NCI-H146 treated with DMSO at 0.1 percent for 48 hours (cell line): Measurements from ENCODE around the gene NUP210.

Source experiments
- DNase-seq: peaks from one replicate; lab custom pipeline; 2025; ENCODE audit not compliant: unreplicated experiment; lab: John Stamatoyannopoulos, UW

NUP210 gene

DNA sequence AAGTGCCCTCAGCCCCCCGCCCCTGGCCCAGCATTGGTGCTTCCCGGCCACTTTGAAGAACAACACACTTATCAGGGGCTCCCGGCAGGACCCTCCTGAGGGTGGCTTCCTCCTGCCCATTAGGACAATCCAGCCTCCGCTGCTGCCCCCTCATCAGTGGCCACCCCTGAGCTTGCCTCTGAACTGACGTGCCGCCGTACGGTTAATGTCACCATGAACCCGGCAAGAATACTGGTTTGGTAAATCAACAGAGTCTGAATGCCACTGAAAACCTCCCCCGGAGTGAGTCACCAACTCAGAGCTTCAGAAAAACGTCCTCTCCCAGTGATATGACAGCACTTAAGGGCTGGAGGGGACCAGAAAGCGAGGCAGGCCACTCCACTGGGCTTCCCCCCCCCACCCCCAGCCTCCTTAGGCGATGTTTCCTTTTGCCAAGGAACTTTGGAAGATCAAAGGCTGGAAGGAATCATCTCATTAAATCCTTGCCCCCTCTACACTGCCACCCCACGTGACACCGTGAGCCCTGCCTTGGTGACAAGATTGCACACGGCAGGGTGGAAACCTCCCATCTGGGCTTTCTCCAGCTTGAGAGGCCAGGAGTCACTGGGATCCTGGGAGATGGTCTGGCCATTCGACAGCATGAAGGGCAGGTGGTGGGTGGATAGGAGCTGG, 142.1 kb downstream of the NUP210 start:
- DNase-seq, result no peak

DNA sequence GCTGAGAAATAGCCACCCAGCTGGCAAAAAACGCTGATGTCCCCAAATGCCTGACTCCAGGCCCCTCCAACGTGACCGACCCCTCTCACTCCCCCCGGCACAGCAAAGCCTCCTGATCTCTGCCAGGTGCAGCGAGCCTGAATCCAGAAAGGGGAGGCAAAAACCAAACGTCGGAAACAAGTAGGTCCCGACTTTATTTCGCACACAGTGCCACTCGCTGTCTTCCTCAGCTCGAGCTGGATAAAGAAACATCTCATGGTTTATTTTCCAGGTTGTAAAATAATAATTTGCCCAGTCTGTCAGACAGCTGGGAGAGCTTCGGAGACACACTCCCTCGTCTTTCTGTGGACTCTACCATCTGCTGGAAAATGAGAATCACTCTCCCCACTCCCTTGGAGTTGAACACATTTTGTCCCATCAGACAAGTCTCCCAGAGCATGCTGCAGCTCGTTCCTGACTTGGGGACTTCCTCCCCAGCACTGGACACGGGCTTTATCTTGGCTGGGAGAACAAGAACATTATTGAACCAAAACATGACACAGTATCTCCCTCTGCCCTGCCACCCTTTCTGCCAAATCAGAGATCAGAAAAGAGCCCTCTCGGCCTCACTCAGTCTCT, 142.8 kb downstream of the NUP210 start:
- no peak for DNase-seq

DNA sequence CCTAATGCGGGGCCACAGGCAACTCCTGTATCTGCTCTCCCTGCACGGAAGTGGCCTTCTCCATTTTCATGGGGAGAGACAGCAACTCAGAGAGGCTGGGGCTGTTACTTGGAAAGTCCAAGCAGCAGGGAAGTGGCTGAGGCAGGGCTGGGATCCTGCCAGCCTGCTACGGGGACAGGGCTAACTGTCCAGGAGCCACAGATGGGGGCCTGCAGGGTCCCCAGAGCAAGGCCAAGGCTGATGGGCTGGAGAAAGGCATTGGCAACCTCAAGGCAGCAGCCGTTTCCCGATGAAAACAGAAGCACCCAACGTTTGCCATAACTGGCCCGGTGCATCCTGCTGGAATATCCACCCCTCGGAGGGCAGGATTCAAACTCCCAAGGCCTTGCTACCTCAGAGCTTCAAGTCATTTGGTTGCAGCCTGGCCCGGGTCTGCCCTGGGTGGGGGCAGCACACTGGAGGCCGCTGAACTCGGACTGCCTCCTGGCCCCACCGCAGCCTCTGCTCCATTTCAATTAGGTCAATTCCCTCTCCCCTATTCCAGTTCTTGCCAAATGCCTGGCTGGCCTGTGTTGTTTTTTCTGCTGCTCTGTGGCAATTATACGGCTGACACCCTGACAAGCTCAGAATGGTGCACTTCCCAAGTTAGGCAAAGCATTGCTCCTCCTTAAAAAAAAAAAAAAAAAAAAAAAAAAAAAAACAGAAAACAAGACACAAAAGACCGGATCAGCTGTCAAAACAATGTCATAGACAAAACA, 143.5 kb downstream of the NUP210 start:
- no peak for DNase-seq

GRCh38 chr3:13275376-13276005, 144.6 kb downstream of the NUP210 start:
- DNase-seq, result no peak

DNA sequence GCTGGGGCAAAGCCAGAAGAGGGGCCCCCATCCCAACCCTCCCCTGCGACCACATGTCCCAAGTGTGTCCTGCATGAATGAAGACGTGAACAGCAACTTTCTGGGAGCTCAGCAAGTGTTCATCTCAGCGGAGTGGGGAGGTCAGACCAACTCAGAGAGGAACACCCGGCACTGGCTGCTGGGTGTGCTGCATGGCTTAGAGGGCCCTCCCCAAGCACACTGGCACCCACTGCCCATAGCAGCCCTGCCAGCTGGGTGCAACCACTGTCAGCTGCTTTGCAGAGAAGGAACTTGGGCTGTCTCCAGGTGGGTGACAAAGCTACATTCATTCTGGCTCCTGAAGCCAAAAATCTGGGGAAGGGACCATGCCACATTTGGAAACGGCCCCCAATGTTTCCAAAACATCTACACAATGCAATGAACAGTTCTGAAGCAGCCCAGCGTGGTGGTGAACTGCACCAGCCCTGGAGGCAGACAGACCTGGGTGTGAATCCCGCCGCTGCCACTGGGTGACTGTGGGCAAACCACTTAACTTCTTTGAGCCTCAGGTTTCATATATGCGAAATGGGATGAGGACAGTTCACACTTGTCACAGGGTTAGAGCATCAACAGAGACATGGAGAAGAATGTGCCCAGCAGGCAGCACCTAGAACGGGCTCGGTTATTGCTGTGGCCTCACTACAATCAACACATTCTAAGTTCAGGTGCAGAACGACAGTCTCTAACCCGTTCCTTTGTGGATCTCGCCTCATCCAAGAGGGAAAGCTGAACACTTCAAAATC, 145.4 kb downstream of the NUP210 start:
- DNase-seq, result no peak

GRCh38 chr3:13274125-13274524, 146.0 kb downstream of the NUP210 start:
- DNase-seq, result no peak

GRCh38 chr3:13273604-13274105, 146.5 kb downstream of the NUP210 start:
- DNase-seq, result no peak

GRCh38 chr3:13272831-13273603, 147.1 kb downstream of the NUP210 start:
- DNase-seq, result no peak

GRCh38 chr3:13269711-13270378, 150.3 kb downstream of the NUP210 start:
- DNase-seq, result no peak

DNA sequence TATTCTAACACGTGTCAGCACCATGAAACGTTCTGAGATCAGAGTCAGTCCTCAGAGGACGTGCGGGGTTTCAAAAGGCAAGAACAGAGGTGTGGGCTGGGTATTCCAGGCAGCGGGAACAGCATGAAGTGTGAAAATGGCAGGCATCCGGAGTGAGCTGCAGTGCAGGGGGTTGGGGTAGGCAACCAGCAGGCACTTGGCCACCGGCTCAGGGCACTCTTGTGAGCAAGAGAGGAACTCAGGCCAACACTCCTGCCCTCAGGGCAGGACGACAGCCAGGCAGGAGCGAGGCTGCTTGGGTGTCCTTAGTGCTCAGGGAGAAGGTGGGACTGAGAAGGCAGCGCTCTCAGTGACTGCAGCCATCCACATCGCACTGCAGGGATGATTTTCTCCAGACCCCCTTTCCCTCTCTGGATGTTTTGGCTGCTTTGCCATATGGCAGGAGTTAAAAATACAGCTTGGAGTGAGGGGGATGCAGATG, 151.1 kb downstream of the NUP210 start:
- DNase-seq, result no peak

GRCh38 chr3:13268120-13268519, 152.0 kb downstream of the NUP210 start:
- no peak for DNase-seq

DNA sequence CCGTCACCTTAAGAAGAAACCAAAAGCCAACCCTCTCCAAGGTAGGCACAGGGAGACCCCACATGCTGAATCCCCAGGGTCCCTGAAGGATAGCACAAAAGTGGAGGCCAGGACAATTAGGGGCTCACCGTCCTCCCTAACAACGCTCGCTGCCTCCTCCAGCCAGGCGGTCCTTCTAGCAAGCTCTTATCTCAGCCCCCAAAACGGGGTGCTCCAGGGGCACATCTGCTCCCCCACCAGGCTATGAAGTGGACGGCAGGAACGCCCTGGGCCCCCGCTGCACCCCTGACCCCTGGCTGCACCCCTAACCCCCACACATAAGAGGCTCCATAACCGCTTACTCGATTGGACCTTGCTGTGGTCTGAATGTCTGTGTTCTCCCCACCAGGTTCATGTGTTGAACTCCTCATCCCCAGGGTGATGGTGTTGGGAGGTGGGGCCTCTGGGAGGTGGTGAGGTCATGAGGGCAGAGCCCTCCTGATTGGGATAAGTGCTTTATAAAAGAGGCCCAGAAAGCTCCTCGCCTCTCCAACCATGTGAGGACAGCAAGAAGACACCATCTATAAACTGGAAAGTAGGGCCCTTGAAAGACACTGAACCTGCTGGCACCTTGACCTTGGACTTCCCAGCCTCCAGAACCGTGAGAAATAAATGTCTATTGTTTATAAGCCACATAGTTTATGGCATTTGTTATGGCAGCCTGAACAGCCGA, 153.3 kb downstream of the NUP210 start:
- no peak for DNase-seq
